ENCODE data around the gene IFRD2. TPM values are rescaled to one million over a fixed set of nuclear protein-coding genes. Genes with fewer than 3 reads are reported as not detected.
A peak's percentile ranks its signal among the peaks of the same experiment; 100 is the strongest.

Gene IFRD2
- total and polyA plus RNA-seq, 2 of the 8 experiments (the other 6 are each of a cell fraction or from before 2014, with no cell fraction given) = 76.7 to 88.8 TPM

- Histone ChIP-seq H3K4ac (replicated peaks; ENCODE audit: insufficient read length, low read depth, low read length) (no peak overlapping the region), H2AFZ (ENCODE audit: low read length) (no peak overlapping the region), H3K23ac (ENCODE audit: insufficient read length) (no peak overlapping the region), H4K8ac (ENCODE audit: extremely low read depth, insufficient read depth, low read length) (no peak overlapping the region; the same call in 1 of the 2 replicates), H4K91ac (replicated peaks; ENCODE audit: insufficient read length, low read length) (no peak overlapping the region), H3K9me3 (ENCODE audit: insufficient read depth in 2 of 2, low read depth in 1 of 2, low read length in 1 of 2) (no peaks in the 10 kb centered on the region), H2BK120ac (replicated peaks; ENCODE audit: low read depth, low read length) (no peak overlapping the region), H2AK5ac (ENCODE audit: low read depth, low read length) (no peak overlapping the region), H3K23me2 (ENCODE audit: low read depth, low read length) (peaks cover 17% of the 10 kb centered on the region), H3K56ac (replicated peaks; ENCODE audit: insufficient read length, low read depth, low read length) (no peak overlapping the region), H3K27me3 (replicated peaks in 1 of 4; ENCODE audit: control insufficient read depth in 3 of 4, extremely low read depth in 1 of 4, insufficient read depth in 3 of 4, low read length in 3 of 4) (no peaks in the 10 kb centered on the region), H4K5ac (ENCODE audit: insufficient read length, low read depth, low read length) (no peak overlapping the region), H3K4me1 (replicated peaks in 1 of 4; ENCODE audit: control insufficient read depth in 3 of 4, insufficient read depth in 4 of 4, low read length in 3 of 4) (peaks cover 0 to 33% (median 19%) of the 10 kb centered on the region in 4 experiments; a peak in 6 of 7 replicates), H3K79me1 (ENCODE audit: low read depth, low read length) (peaks cover 20% of the 10 kb centered on the region), H3K4me2 (ENCODE audit: insufficient read depth in 1 of 2, low read depth in 2 of 2, low read length in 2 of 2) (peak overlapping the region in 1 of 2 experiments; percentile 97; a peak in 2 of 4 replicates), H2BK12ac (ENCODE audit: low read depth, low read length) (no peak overlapping the region), H4K20me1 (replicated peaks in 1 of 2; ENCODE audit: control insufficient read depth in 1 of 2, insufficient read depth in 2 of 2, low read length in 2 of 2) (peaks cover 19 to 35% of the 10 kb centered on the region in 2 experiments), H3K36me3 (ENCODE audit: control insufficient read depth in 2 of 4, insufficient read depth in 4 of 4, low read length in 3 of 4) (peaks cover 16 to 34% (median 28%) of the 10 kb centered on the region in 4 experiments), H2BK15ac (ENCODE audit: low read length) (0 out of 2 replicates have a peak overlapping the region, but pooled peaks have one; percentile 55), H2BK5ac (ENCODE audit: low read depth, low read length) (no peak overlapping the region), H3K18ac (ENCODE audit: extremely low read depth, low read length) (no peak overlapping the region), H2BK20ac (ENCODE audit: low read length) (no peak overlapping the region), H3K14ac (ENCODE audit: insufficient read length) (no peak overlapping the region), H3K27ac (ENCODE audit: low read depth, low read length) (0 out of 2 replicates have a peak overlapping the region, but pooled peaks have one; percentile 32), H3K4me3 (ENCODE audit: extremely low read depth in 1 of 4, insufficient read depth in 2 of 4, low read depth in 3 of 4, low read length in 4 of 4) (no peak overlapping the region), H3K79me2 (ENCODE audit: control insufficient read depth in 1 of 2, insufficient read depth in 2 of 2, low read length in 2 of 2) (peaks cover 0 to 25% of the 10 kb centered on the region in 2 experiments; a peak in 3 of 4 replicates), H3K9ac (replicated peaks in 1 of 4; ENCODE audit: extremely low read depth in 1 of 4, low read depth in 3 of 4, low read length in 3 of 4) (no peak overlapping the region)
- 96% methylated on average over 16 of the region's 16 CpGs; no CpG with 5 or more reads in 1 of the 2 experiments for WGBS, 2 experiments (ENCODE audit: extremely low coverage in 1 of 2, insufficient coverage in 1 of 2, insufficient read length in 1 of 2, insufficient replicate concordance in 2 of 2, low coverage in 1 of 2, low lambda C conversion rate in 2 of 2, missing lambda C conversion rate in 1 of 2)
- POLR2A ChIA-PET (ENCODE audit: partially characterized antibody) = interaction anchor here (0.8 to 12.6 kb wide), 7 partner anchors 10 to 68 kb away, joined by 3 to 149 read pairs (median 5); partner anchors contain the start of genes HYAL1, HYAL3, NAA80 and TUSC2
- CTCF ChIA-PET (ENCODE audit: partially characterized antibody) = interaction anchor here (0.6 to 3.9 kb wide), 9 partner anchors 9 to 198 kb away, joined by 3 to 17 read pairs (median 4); partner anchors contain the start of genes HYAL1 and TUSC2
- FAIRE-seq = no peak
- DNase-seq (ENCODE audit: low read depth in 1 of 2, low spot score in 2 of 2) = no peak
- TF ChIP-seq KDM1A (IDR thresholded peaks at IDR 0.05; ENCODE audit: borderline replicate concordance, low read length) (no peak), CTCF (IDR thresholded peaks at IDR 0.05; ENCODE audit: control extremely low read depth in 1 of 3, insufficient read depth in 1 of 3, low read depth in 1 of 3, low read length in 3 of 3) (no peak), JUND (IDR thresholded peaks at IDR 0.05; ENCODE audit: low read length) (no peak), EGR1 (IDR thresholded peaks at IDR 0.05; ENCODE audit: borderline replicate concordance, low read depth, low read length) (no peak), BACH1 (IDR thresholded peaks at IDR 0.05; ENCODE audit: low read length) (no peak), MAX (IDR thresholded peaks at IDR 0.05) (no peak), CTBP2 (IDR thresholded peaks at IDR 0.05; ENCODE audit: borderline replicate concordance, insufficient read depth, insufficient read length, low read length) (no peak), SP1 (IDR thresholded peaks at IDR 0.05; ENCODE audit: low read depth, low read length) (no peak), JUN (IDR thresholded peaks at IDR 0.05; ENCODE audit: low read depth, low read length) (no peak)
Measured at GRCh38 chr3:50319181-50319893, 27.1 kb upstream of the IFRD2 start.

Measured in H1 (cell line).